Tibial nerve (tissue), 4 donors: ENCODE data around the gene PRLR. TPM values are rescaled to one million over a fixed set of nuclear protein-coding genes. Genes with fewer than 3 reads are reported as not detected.
A peak's percentile ranks its signal among the peaks of the same experiment; 100 is the strongest.

Experiments used
- DNase-seq, 2 donors: peaks; one replicate each; pipeline ENCODE4 v3.0.0-alpha.2; 2019; ENCODE audit warnings: low spot score in 2 of 2
- H3K27ac ChIP-seq, 4 donors: fragments of 200-600 bp; sonication (generic) in 3 of 4; one replicate each; pipeline ENCODE4 v1.5.1; 2017 to 2019; ENCODE audit warnings: mild to moderate bottlenecking in 1 of 4
- H3K27me3 ChIP-seq, 2 donors: fragments of 200-600 bp; sonication (generic) in 1 of 2; one replicate each; pipeline versions ENCODE4 v1.5.1 to v1.6.0; 2017 to 2019
- H3K36me3 ChIP-seq, 3 donors: fragments of 200-600 bp; sonication (generic); one replicate each; pipeline ENCODE4 v1.5.1; 2018 to 2019
- H3K4me1 ChIP-seq, 4 donors: fragments of 200-600 bp; sonication (generic) in 3 of 4; one replicate each; pipeline ENCODE4 v1.5.1; 2017 to 2019
- H3K4me3 ChIP-seq, 4 donors: fragments of 200-600 bp; sonication (generic) in 3 of 4; one replicate each; pipeline ENCODE4 v1.5.1; 2017 to 2019; ENCODE audit warnings: mild to moderate bottlenecking in 1 of 4, moderate library complexity in 1 of 4
- H3K9me3 ChIP-seq, 4 donors: fragments of 200-600 bp; sonication (generic) in 3 of 4; one replicate each; pipeline ENCODE4 v1.5.1; 2017 to 2019
- CTCF ChIP-seq, 5 experiments: fragments of 200-600 bp in 3 of 5; fragments of 450-650 bp in 2 of 5; sonication (generic) in 3 of 5; IDR thresholded peaks; one replicate each; pipeline ENCODE4 v1.5.1; 2016 to 2019; ENCODE audit warnings: antibody characterized with exemption in 5 of 5, mild to moderate bottlenecking in 3 of 5, moderate library complexity in 2 of 5
- EP300 ChIP-seq, 2 donors: sonication (generic); formaldehyde crosslinking; IDR thresholded peaks; one replicate each; pipeline ENCODE4 v1.6.1; 2017; ENCODE audit warnings: antibody characterized with exemption in 2 of 2, mild to moderate bottlenecking in 1 of 2
- POLR2A ChIP-seq, 2 donors: fragments of 450-650 bp; IDR thresholded peaks; one replicate each; pipeline ENCODE4 v1.6.1; 2017; ENCODE audit warnings: antibody characterized with exemption in 2 of 2, mild to moderate bottlenecking in 2 of 2, moderate library complexity in 2 of 2
- WGBS, 2 donors: methylation state at CpG; one replicate each; pipeline ENCODE4 v1.1.5; 2018; 5-methylcytosine and 5-hydroxymethylcytosine counted together
- total RNA-seq, 4 donors: library from RNA; depleted of rRNA; stranded (reverse); fragments of >200 nt; gene quantifications; one replicate each; pipeline ENCODE4 v1.1.0, GENCODE V29; 2016

PRLR gene
- total RNA-seq, 4 donors from 2014 or later = 0.84 to 5.3 (median 4.0) TPM

GRCh38 chr5:35145691-35146317 is 84.5 kb downstream of the PRLR start:
- no peaks in the 10 kb centered on the region for H3K9me3 ChIP-seq
- no peak overlapping the region for H3K4me3 ChIP-seq
- no peak overlapping the region for H3K27ac ChIP-seq
- no peak for DNase-seq
- WGBS, 2 donors = 66 to 89% methylated on average over 2 of the region's 2 CpGs
- H3K36me3 ChIP-seq = no peaks in the 10 kb centered on the region
- no peaks in the 10 kb centered on the region for H3K27me3 ChIP-seq
- H3K4me1 ChIP-seq = no peaks in the 10 kb centered on the region
- no peak for TF ChIP-seq CTCF (IDR thresholded peaks at IDR 0.05)
- TF ChIP-seq EP300 (IDR thresholded peaks at IDR 0.05) = no peak
- no peak for TF ChIP-seq POLR2A (IDR thresholded peaks at IDR 0.05)

- no peak for DNase-seq
- no peak for TF ChIP-seq CTCF (IDR thresholded peaks at IDR 0.05)
- no peak for TF ChIP-seq POLR2A (IDR thresholded peaks at IDR 0.05)
- no peak for TF ChIP-seq EP300 (IDR thresholded peaks at IDR 0.05)
- no peaks in the 10 kb centered on the region for H3K4me1 ChIP-seq
- WGBS, 2 donors = 83 to 88% methylated on average over 5 of the region's 5 CpGs
- H3K36me3 ChIP-seq = no peaks in the 10 kb centered on the region
- H3K27ac ChIP-seq = no peak overlapping the region
- H3K27me3 ChIP-seq = no peaks in the 10 kb centered on the region
- H3K9me3 ChIP-seq = no peaks in the 10 kb centered on the region
- H3K4me3 ChIP-seq = no peak overlapping the region
These were observed 85.3 kb downstream of the PRLR start for GRCh38 chr5:35145012-35145411.

GRCh38 chr5:35143841-35144240 is 86.4 kb downstream of the PRLR start:
- Histone ChIP-seq H3K4me1 (no peaks in the 10 kb centered on the region), H3K4me3 (no peak overlapping the region), H3K9me3 (no peaks in the 10 kb centered on the region), H3K27me3 (no peaks in the 10 kb centered on the region), H3K36me3 (no peaks in the 10 kb centered on the region), H3K27ac (no peak overlapping the region)
- DNase-seq = no peak
- WGBS, 2 donors = 73 to 76% methylated on average over 3 of the region's 3 CpGs
- no peak for TF ChIP-seq EP300 (IDR thresholded peaks at IDR 0.05)
- TF ChIP-seq POLR2A (IDR thresholded peaks at IDR 0.05) = no peak
- TF ChIP-seq CTCF (IDR thresholded peaks at IDR 0.05) = no peak

- Histone ChIP-seq H3K27me3 (no peaks in the 10 kb centered on the region), H3K9me3 (no peaks in the 10 kb centered on the region), H3K4me3 (no peak overlapping the region), H3K27ac (no peak overlapping the region), H3K4me1 (no peaks in the 10 kb centered on the region), H3K36me3 (no peaks in the 10 kb centered on the region)
- DNase-seq = no peak
- 96 to 97% methylated on average over 4 of the region's 4 CpGs for WGBS, 2 donors
- TF ChIP-seq POLR2A (IDR thresholded peaks at IDR 0.05) (no peak), CTCF (IDR thresholded peaks at IDR 0.05) (no peak), EP300 (IDR thresholded peaks at IDR 0.05) (no peak)
These were observed 88.5 kb downstream of the PRLR start for GRCh38 chr5:35141739-35142138.

GRCh38 chr5:35138232-35138631 is 92.1 kb downstream of the PRLR start:
- WGBS, 2 donors = 63 to 65% methylated on average over 1 of the region's 1 CpG
- Histone ChIP-seq H3K27me3 (no peaks in the 10 kb centered on the region), H3K4me1 (no peaks in the 10 kb centered on the region), H3K9me3 (no peaks in the 10 kb centered on the region), H3K36me3 (no peaks in the 10 kb centered on the region), H3K4me3 (no peak overlapping the region), H3K27ac (peak overlapping the region in 1 of 4 donors; percentile 9)
- no peak for DNase-seq
- no peak for TF ChIP-seq EP300 (IDR thresholded peaks at IDR 0.05)
- TF ChIP-seq POLR2A (IDR thresholded peaks at IDR 0.05) = no peak
- no peak for TF ChIP-seq CTCF (IDR thresholded peaks at IDR 0.05)
